NT2/D1 (cell line): ENCODE results near the gene SCP2.

Experiments
- SUZ12 ChIP-seq: IDR thresholded peaks from 2 replicates; pipeline ENCODE4 v1.6.1; 2011; ENCODE audit not compliant: insufficient read length, insufficient read depth; ENCODE audit errors: extremely low read depth
- YY1 ChIP-seq: IDR thresholded peaks from 2 replicates; pipeline ENCODE4 v1.6.1; 2011; ENCODE audit not compliant: insufficient read length, insufficient read depth
- ZNF274 ChIP-seq: IDR thresholded peaks from 2 replicates; pipeline ENCODE4 v1.6.1; 2011; ENCODE audit warnings: mild to moderate bottlenecking, low read depth, low read length

DNA sequence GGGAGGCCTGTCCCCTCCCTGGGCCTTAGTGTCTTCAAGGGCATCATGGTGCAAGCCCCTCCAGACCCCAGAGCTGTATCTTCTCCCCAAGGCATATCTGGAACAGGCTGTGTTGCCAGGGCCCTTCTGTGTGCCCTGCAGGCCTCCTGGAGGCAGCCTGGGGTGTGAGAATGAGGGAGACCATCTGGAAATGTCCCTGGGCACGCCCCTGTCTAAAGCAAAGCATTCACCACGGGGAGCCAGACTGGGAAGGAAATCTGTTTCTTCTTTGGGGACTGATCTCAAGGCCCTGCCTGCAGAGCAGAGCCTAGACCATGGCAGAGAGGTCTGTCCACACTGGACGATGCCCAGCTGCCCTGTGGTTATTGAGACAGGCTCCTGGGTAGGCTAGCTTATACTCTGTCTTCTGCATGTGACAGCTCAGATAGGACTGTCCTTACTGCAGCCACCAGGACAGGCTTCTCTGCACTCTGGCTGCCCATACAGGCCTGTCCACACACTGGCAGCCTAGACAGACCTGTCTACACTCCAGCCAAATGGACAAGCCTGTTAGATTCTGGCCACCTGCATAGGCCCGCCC, 159.5 kb downstream of the SCP2 start:
- no peak for TF ChIP-seq YY1
- TF ChIP-seq SUZ12: no peak
- TF ChIP-seq ZNF274: no peak
